ENCODE data around the gene SLC39A11.

Gene SLC39A11

DNA sequence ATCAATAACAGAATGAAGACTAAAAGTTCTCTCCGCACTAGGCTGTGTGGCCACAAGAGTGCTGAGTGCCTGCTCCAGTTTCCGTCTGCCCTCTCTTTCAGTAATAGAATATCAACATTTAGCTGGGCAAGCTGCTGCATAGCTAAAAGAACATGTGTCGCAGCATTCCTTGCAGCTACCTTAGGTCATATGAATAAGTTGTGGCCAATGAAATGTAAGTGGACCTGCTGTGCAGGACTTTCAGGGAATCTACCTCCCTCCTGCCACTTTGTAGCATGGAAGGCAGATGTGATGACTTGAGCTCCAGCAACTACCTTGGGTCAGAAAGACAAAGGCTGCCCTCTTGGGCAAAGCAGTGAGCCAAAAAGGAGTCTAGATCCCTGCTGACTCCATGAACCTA is 25.4 kb downstream of the SLC39A11 start:
- TF ChIP-seq, protein P1, sequence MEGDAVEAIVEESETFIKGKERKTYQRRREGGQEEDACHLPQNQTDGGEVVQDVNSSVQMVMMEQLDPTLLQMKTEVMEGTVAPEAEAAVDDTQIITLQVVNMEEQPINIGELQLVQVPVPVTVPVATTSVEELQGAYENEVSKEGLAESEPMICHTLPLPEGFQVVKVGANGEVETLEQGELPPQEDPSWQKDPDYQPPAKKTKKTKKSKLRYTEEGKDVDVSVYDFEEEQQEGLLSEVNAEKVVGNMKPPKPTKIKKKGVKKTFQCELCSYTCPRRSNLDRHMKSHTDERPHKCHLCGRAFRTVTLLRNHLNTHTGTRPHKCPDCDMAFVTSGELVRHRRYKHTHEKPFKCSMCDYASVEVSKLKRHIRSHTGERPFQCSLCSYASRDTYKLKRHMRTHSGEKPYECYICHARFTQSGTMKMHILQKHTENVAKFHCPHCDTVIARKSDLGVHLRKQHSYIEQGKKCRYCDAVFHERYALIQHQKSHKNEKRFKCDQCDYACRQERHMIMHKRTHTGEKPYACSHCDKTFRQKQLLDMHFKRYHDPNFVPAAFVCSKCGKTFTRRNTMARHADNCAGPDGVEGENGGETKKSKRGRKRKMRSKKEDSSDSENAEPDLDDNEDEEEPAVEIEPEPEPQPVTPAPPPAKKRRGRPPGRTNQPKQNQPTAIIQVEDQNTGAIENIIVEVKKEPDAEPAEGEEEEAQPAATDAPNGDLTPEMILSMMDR (IDR thresholded peaks at IDR 0.05; ENCODE audit: low read depth, low read length, missing control alignments): no peak
- Histone ChIP-seq H3K4me3 (ENCODE audit: low read depth, low read length) (no peak overlapping the region), H3K27ac (peak overlapping the region; percentile 80), H3K36me3 (replicated peaks) (no peaks in the 10 kb centered on the region), H3K27me3 (replicated peaks) (no peaks in the 10 kb centered on the region)
- no peak for DNase-seq
- in situ Hi-C loops (cut with HindIII; ENCODE audit: low pct_ligation_motif_present, low sequenced_read_pairs): no loop called here

- Histone ChIP-seq H3K27ac (no peak overlapping the region), H3K4me3 (ENCODE audit: low read depth, low read length) (no peak overlapping the region), H3K36me3 (replicated peaks) (no peaks in the 10 kb centered on the region), H3K27me3 (replicated peaks) (no peaks in the 10 kb centered on the region)
- DNase-seq: no peak
- TF ChIP-seq, protein P1 (IDR thresholded peaks at IDR 0.05; ENCODE audit: low read depth, low read length, missing control alignments): no peak
- in situ Hi-C loops (cut with HindIII; ENCODE audit: low pct_ligation_motif_present, low sequenced_read_pairs): no loop called here
These were observed 26.2 kb downstream of the SLC39A11 start for GRCh38 chr17:73066148-73066884.

GRCh38 chr17:73065376-73065775 is 27.1 kb downstream of the SLC39A11 start:
- no peak for DNase-seq
- in situ Hi-C loops (cut with HindIII; ENCODE audit: low pct_ligation_motif_present, low sequenced_read_pairs): no loop called here
- no peaks in the 10 kb centered on the region for H3K27me3 ChIP-seq (replicated peaks)
- no peak overlapping the region for H3K4me3 ChIP-seq (ENCODE audit: low read depth, low read length)
- no peak overlapping the region for H3K27ac ChIP-seq
- H3K36me3 ChIP-seq (replicated peaks): no peaks in the 10 kb centered on the region
- TF ChIP-seq, protein P1 (IDR thresholded peaks at IDR 0.05; ENCODE audit: low read depth, low read length, missing control alignments): no peak

- Histone ChIP-seq H3K36me3 (replicated peaks) (no peaks in the 10 kb centered on the region), H3K27ac (no peak overlapping the region), H3K4me3 (ENCODE audit: low read depth, low read length) (no peak overlapping the region), H3K27me3 (replicated peaks) (no peaks in the 10 kb centered on the region)
- in situ Hi-C loops (cut with HindIII; ENCODE audit: low pct_ligation_motif_present, low sequenced_read_pairs): no loop called here
- TF ChIP-seq, protein P1 (IDR thresholded peaks at IDR 0.05; ENCODE audit: low read depth, low read length, missing control alignments): no peak
- no peak for DNase-seq
These were observed 28.2 kb downstream of the SLC39A11 start for GRCh38 chr17:73064084-73064938.

DNA sequence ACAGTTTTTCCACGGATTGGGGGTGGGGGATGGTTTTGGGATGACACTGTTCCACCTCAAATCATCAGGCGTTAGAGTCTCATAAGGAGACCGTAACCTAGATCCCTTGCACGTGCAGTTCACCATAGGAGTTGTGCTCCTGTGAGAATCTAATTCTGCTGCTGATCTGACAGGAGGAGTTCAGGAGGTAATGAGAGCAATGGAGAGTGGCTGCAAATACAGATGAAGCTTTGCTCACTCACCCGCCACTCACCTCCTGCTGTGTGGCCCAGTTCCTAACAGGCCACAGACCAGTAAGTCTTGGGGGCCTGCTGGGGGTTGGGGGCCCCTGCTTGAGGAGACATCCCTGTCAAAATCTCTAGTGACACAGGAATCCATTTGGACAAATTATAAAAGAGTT is 29.8 kb downstream of the SLC39A11 start:
- H3K27ac ChIP-seq: no peak overlapping the region
- DNase-seq: no peak
- no peaks in the 10 kb centered on the region for H3K27me3 ChIP-seq (replicated peaks)
- in situ Hi-C loops (cut with HindIII; ENCODE audit: low pct_ligation_motif_present, low sequenced_read_pairs): no loop called here
- no peaks in the 10 kb centered on the region for H3K36me3 ChIP-seq (replicated peaks)
- TF ChIP-seq, protein P1 (IDR thresholded peaks at IDR 0.05; ENCODE audit: low read depth, low read length, missing control alignments): no peak
- no peak overlapping the region for H3K4me3 ChIP-seq (ENCODE audit: low read depth, low read length)
